ENCODE data around the gene CKS2. TPM values are rescaled to one million over a fixed set of nuclear protein-coding genes. Genes with fewer than 3 reads are reported as not detected.
A peak's percentile ranks its signal among the peaks of the same experiment; 100 is the strongest.
"Not testable (repeated sequence)": the region's sequence is repeated elsewhere in the genome, so short reads cannot be mapped to it uniquely, and the experiment has no call there.

CKS2 gene
- total RNA-seq, 1 donor from 2014 or later, result 24.5 TPM

- no peak for TF ChIP-seq CTCF (IDR thresholded peaks at IDR 0.05)
- no peak for DNase-seq (ENCODE audit: low spot score)
- H3K27ac Mint-ChIP-seq (ENCODE audit: unreplicated experiment), result peak overlapping the region; percentile 36
These were observed 33.5 kb upstream of the CKS2 start for GRCh38 chr9:89277454-89277853.

GRCh38 chr9:89278551-89278950, 32.4 kb upstream of the CKS2 start:
- peaks cover 4% of the 10 kb centered on the region for H3K36me3 Mint-ChIP-seq (ENCODE audit: low read depth)
- no peaks in the 10 kb centered on the region for H3K27me3 Mint-ChIP-seq (ENCODE audit: low read depth)
- no peak overlapping the region for H3K4me3 Mint-ChIP-seq (ENCODE audit: unreplicated experiment)
- TF ChIP-seq CTCF (IDR thresholded peaks at IDR 0.05), result no peak
- H3K4me1 Mint-ChIP-seq (ENCODE audit: low read depth), result peaks cover 4% of the 10 kb centered on the region
- H3K9me3 Mint-ChIP-seq (ENCODE audit: low read depth), result peaks cover 18% of the 10 kb centered on the region
- H3K27ac Mint-ChIP-seq (ENCODE audit: unreplicated experiment), result no peak overlapping the region
- DNase-seq (ENCODE audit: low spot score), result no peak

More at GRCh38 chr9:89277454-89277853, 33.5 kb upstream of the CKS2 start:
- Mint-ChIP-seq H3K9me3 (ENCODE audit: low read depth) (peaks cover 27% of the 10 kb centered on the region), H3K27me3 (ENCODE audit: low read depth) (no peaks in the 10 kb centered on the region), H3K4me1 (ENCODE audit: low read depth) (peaks cover 4% of the 10 kb centered on the region), H3K4me3 (ENCODE audit: unreplicated experiment) (no peak overlapping the region), H3K36me3 (ENCODE audit: low read depth) (peaks cover 5% of the 10 kb centered on the region)

GRCh38 chr9:89278997-89279739, 31.8 kb upstream of the CKS2 start:
- H3K9me3 Mint-ChIP-seq (ENCODE audit: low read depth), result peaks cover 12% of the 10 kb centered on the region
- no peaks in the 10 kb centered on the region for H3K36me3 Mint-ChIP-seq (ENCODE audit: low read depth)
- H3K27me3 Mint-ChIP-seq (ENCODE audit: low read depth), result no peaks in the 10 kb centered on the region
- DNase-seq (ENCODE audit: low spot score), result no peak
- peak; percentile 86 for TF ChIP-seq CTCF (IDR thresholded peaks at IDR 0.05)
- H3K4me1 Mint-ChIP-seq (ENCODE audit: low read depth), result peaks cover 4% of the 10 kb centered on the region
- H3K27ac Mint-ChIP-seq (ENCODE audit: unreplicated experiment), result no peak overlapping the region
- H3K4me3 Mint-ChIP-seq (ENCODE audit: unreplicated experiment), result no peak overlapping the region

GRCh38 chr9:89281106-89281505, 29.9 kb upstream of the CKS2 start:
- H3K27me3 Mint-ChIP-seq (ENCODE audit: low read depth), result no peaks in the 10 kb centered on the region
- no peak for DNase-seq (ENCODE audit: low spot score)
- no peaks in the 10 kb centered on the region for H3K36me3 Mint-ChIP-seq (ENCODE audit: low read depth)

GRCh38 chr9:89282248-89282968, 28.6 kb upstream of the CKS2 start:
- not testable (repeated sequence) for DNase-seq (ENCODE audit: low spot score); H3K4me3 Mint-ChIP-seq (ENCODE audit: unreplicated experiment); H3K4me1 Mint-ChIP-seq (ENCODE audit: low read depth); H3K36me3 Mint-ChIP-seq (ENCODE audit: low read depth); H3K27me3 Mint-ChIP-seq (ENCODE audit: low read depth); H3K27ac Mint-ChIP-seq (ENCODE audit: unreplicated experiment); H3K9me3 Mint-ChIP-seq (ENCODE audit: low read depth)

More at GRCh38 chr9:89281106-89281505, 29.9 kb upstream of the CKS2 start:
- Mint-ChIP-seq H3K9me3 (ENCODE audit: low read depth) (peaks cover 2% of the 10 kb centered on the region), H3K4me3 (ENCODE audit: unreplicated experiment) (no peak overlapping the region), H3K4me1 (ENCODE audit: low read depth) (peaks cover 4% of the 10 kb centered on the region), H3K27ac (ENCODE audit: unreplicated experiment) (no peak overlapping the region)
- no peak for TF ChIP-seq CTCF (IDR thresholded peaks at IDR 0.05)

Data from chondrocyte (in vitro differentiated cells).